MM.1S (cell line): ENCODE measurements around the gene BRINP2.

Source experiments
- DNase-seq: peaks from one replicate; pipeline ENCODE4 v3.0.0-alpha.2; 2015
- H2AFZ ChIP-seq: fragments of 300-600 bp; sonication (generic); 2 replicates; pipeline ENCODE4 v1.6.0; 2016; ENCODE audit warnings: antibody characterized with exemption, low read length
- H3F3A ChIP-seq: fragments of 300-600 bp; sonication (generic); 2 replicates; pipeline ENCODE4 v1.6.1; 2016; ENCODE audit warnings: mild to moderate bottlenecking, antibody characterized with exemption, low read length, moderate library complexity, mixed read lengths; ENCODE audit not compliant: insufficient read depth
- H3K27ac ChIP-seq: fragments of 300-600 bp; sonication (generic); 2 replicates; pipeline ENCODE4 v1.5.1; 2016; ENCODE audit warnings: mild to moderate bottlenecking, low read length
- H3K27me3 ChIP-seq: fragments of 300-600 bp; sonication (generic); replicated peaks from 2 replicates; pipeline ENCODE4 v1.6.0; 2016; ENCODE audit warnings: low read length; ENCODE audit not compliant: insufficient read depth
- H3K36me3 ChIP-seq: fragments of 300-600 bp; sonication (generic); replicated peaks from 2 replicates; pipeline ENCODE4 v1.6.1; 2016; ENCODE audit warnings: mild to moderate bottlenecking, low read length, mixed read lengths; ENCODE audit not compliant: insufficient read depth
- H3K4me1 ChIP-seq: fragments of 300-600 bp; sonication (generic); 2 replicates; pipeline ENCODE4 v1.6.1; 2016; ENCODE audit warnings: low read length, mixed read lengths
- H3K4me2 ChIP-seq: fragments of 300-600 bp; sonication (generic); 2 replicates; pipeline ENCODE4 v1.6.0; 2016; ENCODE audit warnings: low read depth, low read length
- H3K4me3 ChIP-seq: fragments of 300-600 bp; sonication (generic); 2 replicates; pipeline ENCODE4 v1.5.1; 2016; ENCODE audit warnings: low read length, mixed read lengths
- H3K79me2 ChIP-seq: fragments of 300-600 bp; sonication (generic); 2 replicates; pipeline ENCODE4 v1.6.1; 2016; ENCODE audit warnings: mixed run types, low read length, mixed read lengths
- H3K9ac ChIP-seq: fragments of 300-600 bp; sonication (generic); 2 replicates; pipeline ENCODE4 v1.6.1; 2016; ENCODE audit warnings: low read length, mixed read lengths
- H3K9me2 ChIP-seq: fragments of 300-600 bp; sonication (generic); replicated peaks from 2 replicates; pipeline ENCODE4 v1.6.1; 2016; ENCODE audit warnings: mild to moderate bottlenecking, low read length, mixed read lengths; ENCODE audit not compliant: insufficient read depth
- H3K9me3 ChIP-seq: fragments of 300-600 bp; sonication (generic); replicated peaks from 2 replicates; pipeline ENCODE4 v1.6.1; 2016; ENCODE audit warnings: mild to moderate bottlenecking, low read length, mixed read lengths; ENCODE audit not compliant: insufficient read depth
- H4K20me1 ChIP-seq: fragments of 300-600 bp; sonication (generic); 2 replicates; pipeline ENCODE4 v1.6.1; 2016; ENCODE audit warnings: mild to moderate bottlenecking, low read length, moderate library complexity, mixed read lengths; ENCODE audit not compliant: insufficient read depth
- CTCF ChIP-seq: fragments of 300-600 bp; sonication (generic); IDR thresholded peaks from 2 replicates; pipeline ENCODE4 v1.5.1; 2016; ENCODE audit warnings: antibody characterized with exemption, low read length, mixed read lengths
- EZH2 ChIP-seq: fragments of 300-600 bp; sonication (generic); optimal IDR thresholded peaks from 2 replicates; pipeline ENCODE3; 2017; ENCODE audit warnings: low read depth, mild to moderate bottlenecking, antibody characterized with exemption, low read length, mixed read lengths
- EZH2phosphoT487 ChIP-seq: fragments of 300-600 bp; sonication (generic); IDR thresholded peaks from 2 replicates; pipeline ENCODE4 v1.6.1; 2018; ENCODE audit warnings: antibody characterized with exemption, low read length

BRINP2 gene

GRCh38 chr1:177206831-177207355, 36.1 kb downstream of the BRINP2 start:
- Histone ChIP-seq H3K36me3 (no peaks in the 10 kb centered on the region), H3K4me3 (no peak overlapping the region), H3K4me2 (no peak overlapping the region), H3K27me3 (no peaks in the 10 kb centered on the region), H3K27ac (no peak overlapping the region), H3F3A (no peaks in the 10 kb centered on the region), H3K9ac (no peak overlapping the region), H3K9me3 (no peaks in the 10 kb centered on the region), H3K79me2 (no peaks in the 10 kb centered on the region), H2AFZ (no peak overlapping the region), H3K9me2 (no peaks in the 10 kb centered on the region), H4K20me1 (no peaks in the 10 kb centered on the region), H3K4me1 (no peaks in the 10 kb centered on the region)
- TF ChIP-seq EZH2phosphoT487 (no peak), CTCF (no peak)
- DNase-seq: no peak

GRCh38 chr1:177208920-177209319, 38.2 kb downstream of the BRINP2 start:
- TF ChIP-seq EZH2 (no peak), EZH2phosphoT487 (no peak), CTCF (no peak)
- Histone ChIP-seq H3K4me1 (no peaks in the 10 kb centered on the region), H2AFZ (no peak overlapping the region), H3K9me3 (no peaks in the 10 kb centered on the region), H3K9ac (no peak overlapping the region), H3K79me2 (no peaks in the 10 kb centered on the region), H3K27me3 (no peaks in the 10 kb centered on the region), H4K20me1 (no peaks in the 10 kb centered on the region), H3K36me3 (no peaks in the 10 kb centered on the region), H3K4me3 (no peak overlapping the region), H3F3A (no peaks in the 10 kb centered on the region), H3K9me2 (no peaks in the 10 kb centered on the region), H3K4me2 (no peak overlapping the region), H3K27ac (no peak overlapping the region)
- DNase-seq: no peak

- TF ChIP-seq CTCF (no peak), EZH2phosphoT487 (no peak), EZH2 (no peak)
- no peak overlapping the region for H3K9ac ChIP-seq
- H3K36me3 ChIP-seq: no peaks in the 10 kb centered on the region
- H3F3A ChIP-seq: no peaks in the 10 kb centered on the region
- H3K4me2 ChIP-seq: no peak overlapping the region
- H4K20me1 ChIP-seq: no peaks in the 10 kb centered on the region
- H3K4me1 ChIP-seq: no peaks in the 10 kb centered on the region
- no peaks in the 10 kb centered on the region for H3K79me2 ChIP-seq
- no peaks in the 10 kb centered on the region for H3K27me3 ChIP-seq
- no peaks in the 10 kb centered on the region for H3K9me3 ChIP-seq
- H3K27ac ChIP-seq: no peak overlapping the region
- H3K4me3 ChIP-seq: no peak overlapping the region
- H3K9me2 ChIP-seq: no peaks in the 10 kb centered on the region
- no peak for DNase-seq
- no peak overlapping the region for H2AFZ ChIP-seq
Measured at GRCh38 chr1:177209357-177209756, 38.6 kb downstream of the BRINP2 start.
